ENCODE data around the gene NYAP1. TPM values are rescaled to one million over a fixed set of nuclear protein-coding genes. Genes with fewer than 3 reads are reported as not detected.
"Not testable (repeated sequence)": the region's sequence is repeated elsewhere in the genome, so short reads cannot be mapped to it uniquely, and the experiment has no call there.

The NYAP1 gene
- total RNA-seq, 6 experiments from 2014 or later, result 0.50 to 0.99 (median 0.86) TPM

GRCh38 chr7:100446040-100446439 is 37.7 kb upstream of the NYAP1 start:
- H3K36me3 Mint-ChIP-seq (ENCODE audit: low read depth), result no peaks in the 10 kb centered on the region
- peaks cover 4% of the 10 kb centered on the region; the same call in 1 of the 2 replicates for H3K27me3 Mint-ChIP-seq (ENCODE audit: insufficient read depth)
- H3K27ac Mint-ChIP-seq, result peak overlapping the region; percentile 90
- peaks cover 42% of the 10 kb centered on the region for H3K4me1 Mint-ChIP-seq (ENCODE audit: low read depth)
- peak overlapping the region; percentile 30; the same call in 1 of the 2 replicates for H3K4me3 Mint-ChIP-seq
- peak; percentile 30 for DNase-seq
- no peaks in the 10 kb centered on the region for H3K9me3 Mint-ChIP-seq
- TF ChIP-seq CTCF (IDR thresholded peaks at IDR 0.05), result no peak

GRCh38 chr7:100447363-100447762 is 36.4 kb upstream of the NYAP1 start:
- peaks cover 42% of the 10 kb centered on the region for H3K4me1 Mint-ChIP-seq (ENCODE audit: low read depth)
- H3K27ac Mint-ChIP-seq; H3K36me3 Mint-ChIP-seq (ENCODE audit: low read depth); H3K27me3 Mint-ChIP-seq (ENCODE audit: insufficient read depth); H3K9me3 Mint-ChIP-seq; H3K4me3 Mint-ChIP-seq; DNase-seq: not testable (repeated sequence)

DNA sequence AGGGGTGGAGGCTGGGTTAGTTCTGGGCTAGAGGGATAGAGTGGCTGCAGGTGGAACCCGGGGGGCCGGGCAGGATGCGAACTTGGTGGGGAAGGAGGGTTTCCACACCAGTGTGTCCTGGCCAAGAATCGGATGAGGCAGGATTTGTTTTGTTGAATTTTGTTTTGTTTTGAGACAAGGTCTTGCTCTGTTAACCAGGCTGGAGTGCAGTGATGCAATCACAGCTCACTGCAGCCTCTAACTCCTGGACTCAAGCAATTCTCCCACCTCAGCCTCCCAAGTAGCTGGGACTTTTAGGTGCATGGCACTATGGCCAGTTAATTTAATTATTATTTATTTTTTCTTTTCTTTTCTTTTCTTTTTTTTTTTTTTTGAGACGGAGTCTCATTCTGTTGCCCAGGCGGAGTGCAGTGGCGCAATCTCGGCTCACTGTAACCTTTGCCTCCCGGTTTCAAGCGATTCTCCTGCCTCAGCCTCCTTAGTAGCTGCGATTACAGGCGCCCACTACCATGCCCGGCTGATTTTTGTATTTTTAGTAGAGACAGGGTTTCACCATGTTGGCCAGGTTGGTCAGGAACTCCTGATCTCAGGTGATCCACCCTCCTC is 34.4 kb upstream of the NYAP1 start:
- Mint-ChIP-seq H3K27ac (no peak overlapping the region), H3K36me3 (ENCODE audit: low read depth) (no peaks in the 10 kb centered on the region), H3K4me1 (ENCODE audit: low read depth) (peaks cover 25% of the 10 kb centered on the region), H3K27me3 (ENCODE audit: insufficient read depth) (peaks cover 2% of the 10 kb centered on the region; the same call in 1 of the 2 replicates), H3K4me3 (no peak overlapping the region), H3K9me3 (no peaks in the 10 kb centered on the region)
- TF ChIP-seq CTCF (IDR thresholded peaks at IDR 0.05), result no peak
- no peak for DNase-seq

GRCh38 chr7:100452513-100452912 is 31.2 kb upstream of the NYAP1 start:
- peaks cover 6% of the 10 kb centered on the region; the same call in 1 of the 2 replicates for H3K4me1 Mint-ChIP-seq (ENCODE audit: low read depth)
- no peak for DNase-seq
- no peak overlapping the region for H3K4me3 Mint-ChIP-seq
- no peaks in the 10 kb centered on the region for H3K9me3 Mint-ChIP-seq
- no peaks in the 10 kb centered on the region for H3K27me3 Mint-ChIP-seq (ENCODE audit: insufficient read depth)
- TF ChIP-seq CTCF (IDR thresholded peaks at IDR 0.05), result no peak
- H3K27ac Mint-ChIP-seq, result no peak overlapping the region
- H3K36me3 Mint-ChIP-seq (ENCODE audit: low read depth), result no peaks in the 10 kb centered on the region

GRCh38 chr7:100453854-100454253 is 29.9 kb upstream of the NYAP1 start:
- not testable (repeated sequence) for H3K4me1 Mint-ChIP-seq (ENCODE audit: low read depth)

GRCh38 chr7:100455206-100455605 is 28.5 kb upstream of the NYAP1 start:
- H3K36me3 Mint-ChIP-seq (ENCODE audit: low read depth), result no peaks in the 10 kb centered on the region
- no peaks in the 10 kb centered on the region for H3K27me3 Mint-ChIP-seq (ENCODE audit: insufficient read depth)
- H3K4me3 Mint-ChIP-seq, result no peak overlapping the region
- H3K27ac Mint-ChIP-seq, result no peak overlapping the region
- DNase-seq, result no peak
- H3K4me1 Mint-ChIP-seq (ENCODE audit: low read depth), result peaks cover 6% of the 10 kb centered on the region; the same call in 1 of the 2 replicates
- H3K9me3 Mint-ChIP-seq, result no peaks in the 10 kb centered on the region
- TF ChIP-seq CTCF (IDR thresholded peaks at IDR 0.05), result no peak

More at GRCh38 chr7:100453854-100454253, 29.9 kb upstream of the NYAP1 start:
- not testable (repeated sequence) for H3K4me3 Mint-ChIP-seq; H3K36me3 Mint-ChIP-seq (ENCODE audit: low read depth); H3K27me3 Mint-ChIP-seq (ENCODE audit: insufficient read depth); DNase-seq; H3K27ac Mint-ChIP-seq; H3K9me3 Mint-ChIP-seq

Measured in HFFc6 (cell line).